Muscle layer of colon (tissue), 2 donors: ENCODE measurements around the gene UBR2.

Experiments
- H3K27ac ChIP-seq: one replicate; pipeline ENCODE4 v1.7.0; 2013; ENCODE audit warnings: low read depth, mild to moderate bottlenecking, low read length, moderate library complexity
- H3K27me3 ChIP-seq, 2 donors: one replicate each; pipeline ENCODE4 v1.7.0; 2013; ENCODE audit warnings: low read length in 2 of 2, mild to moderate bottlenecking in 2 of 2; ENCODE audit not compliant: insufficient read depth in 2 of 2, control insufficient read depth in 1 of 2
- H3K36me3 ChIP-seq: one replicate; pipeline ENCODE4 v1.7.0; 2013; ENCODE audit warnings: mild to moderate bottlenecking, low read length; ENCODE audit not compliant: insufficient read depth
- H3K4me1 ChIP-seq: one replicate; pipeline ENCODE4 v1.7.0; 2013; ENCODE audit warnings: mild to moderate bottlenecking, low read length; ENCODE audit not compliant: insufficient read depth
- H3K4me3 ChIP-seq, 2 donors: one replicate each; pipeline ENCODE4 v1.7.0; 2013; ENCODE audit warnings: low read length in 2 of 2, low read depth in 1 of 2, mild to moderate bottlenecking in 1 of 2, moderate library complexity in 1 of 2
- H3K9ac ChIP-seq: one replicate; pipeline ENCODE4 v1.7.0; 2013; ENCODE audit warnings: low read length
- H3K9me3 ChIP-seq: one replicate; pipeline ENCODE4 v1.7.0; 2013; ENCODE audit warnings: mild to moderate bottlenecking, low read length
- donor health status: abdominal sarcoma.
- donor health status: Adenocarcinoma of cecum.

The UBR2 gene

GRCh38 chr6:42740725-42741124, 176.9 kb downstream of the UBR2 start:
- Histone ChIP-seq H3K4me3 (no peak overlapping the region), H3K9me3 (no peaks in the 10 kb centered on the region), H3K27ac (no peak overlapping the region), H3K4me1 (peaks cover 18% of the 10 kb centered on the region), H3K36me3 (no peaks in the 10 kb centered on the region), H3K27me3 (no peaks in the 10 kb centered on the region), H3K9ac (no peak overlapping the region)

DNA sequence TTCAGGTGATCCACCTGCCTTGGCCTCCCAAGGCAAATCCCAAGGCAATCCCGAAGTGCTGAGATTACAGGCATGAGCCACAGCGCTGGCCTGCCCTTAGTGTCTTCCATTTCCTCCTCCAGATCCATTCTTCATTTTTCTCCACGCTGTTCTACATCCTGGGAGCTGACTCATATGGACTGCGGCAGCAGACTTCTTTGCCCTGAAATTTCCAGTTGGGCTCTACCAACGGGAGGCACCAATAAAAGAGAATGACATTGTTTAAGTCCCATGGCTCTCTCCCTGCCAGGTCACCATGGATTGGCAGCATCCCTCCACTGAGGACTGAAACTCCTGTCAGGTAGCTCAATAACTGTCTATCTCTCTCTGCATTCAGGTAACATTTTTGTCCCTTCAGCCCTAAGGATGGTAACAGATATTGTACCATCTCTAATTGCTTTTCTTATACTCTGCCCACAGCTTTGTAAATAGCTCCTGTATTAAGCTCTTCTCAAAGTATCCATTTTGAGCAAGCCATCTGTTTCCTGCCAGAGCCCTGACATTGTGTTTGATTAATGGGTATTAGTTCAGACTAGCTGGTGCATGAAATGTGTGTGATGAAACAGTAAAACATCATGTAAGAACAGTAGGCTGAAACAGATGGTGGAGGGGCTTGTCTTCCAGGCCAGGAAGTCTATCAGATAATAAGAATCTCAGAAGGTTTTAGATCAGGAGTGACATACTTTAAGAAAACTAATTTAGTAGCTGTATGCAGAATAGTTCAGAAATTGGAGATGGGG, 178.5 kb downstream of the UBR2 start:
- Histone ChIP-seq H3K27me3 (no peaks in the 10 kb centered on the region), H3K36me3 (no peaks in the 10 kb centered on the region), H3K9me3 (no peaks in the 10 kb centered on the region), H3K9ac (no peak overlapping the region), H3K4me1 (peaks cover 18% of the 10 kb centered on the region), H3K4me3 (no peak overlapping the region), H3K27ac (no peak overlapping the region)
